H9 (cell line): ENCODE results near the gene MSX2. TPM values are rescaled to one million over a fixed set of nuclear protein-coding genes. Genes with fewer than 3 reads are reported as not detected.

Source experiments
- DNase-seq: peaks from one replicate; pipeline ENCODE4 v3.0.0-alpha.2; 2017
- H2AFZ ChIP-seq: one replicate; pipeline ENCODE4 v1.6.1; 2013; ENCODE audit warnings: mild to moderate bottlenecking, low read length, control low read depth, moderate library complexity
- H2AK5ac ChIP-seq: 2 replicates; pipeline ENCODE4 v1.6.1; 2013; ENCODE audit warnings: low read length, control low read depth, mixed read lengths; ENCODE audit not compliant: insufficient read length
- H2BK120ac ChIP-seq: one replicate; pipeline ENCODE4 v1.6.1; 2013; ENCODE audit warnings: low read depth, mild to moderate bottlenecking, low read length, control low read depth, inconsistent platforms; ENCODE audit not compliant: poor library complexity, severe bottlenecking
- H2BK12ac ChIP-seq: 2 replicates; pipeline ENCODE4 v1.6.1; 2013; ENCODE audit warnings: low read length, control low read depth, mixed read lengths, low read depth; ENCODE audit not compliant: insufficient read length
- H2BK15ac ChIP-seq: 2 replicates; pipeline ENCODE4 v1.6.1; 2013; ENCODE audit warnings: low read depth, low read length, control low read depth
- H2BK20ac ChIP-seq: one replicate; pipeline ENCODE4 v1.6.1; 2013; ENCODE audit warnings: low read depth, mild to moderate bottlenecking, low read length, control low read depth, inconsistent platforms; ENCODE audit not compliant: poor library complexity, severe bottlenecking
- H2BK5ac ChIP-seq: 2 replicates; pipeline ENCODE4 v1.6.1; 2013; ENCODE audit warnings: low read length, control low read depth, mixed read lengths; ENCODE audit not compliant: insufficient read length
- H3K14ac ChIP-seq: 2 replicates; pipeline ENCODE4 v1.6.1; 2013; ENCODE audit warnings: low read length, control low read depth; ENCODE audit not compliant: insufficient read depth
- H3K18ac ChIP-seq: 2 replicates; pipeline ENCODE4 v1.6.1; 2013; ENCODE audit warnings: low read depth, mild to moderate bottlenecking, mixed read lengths, low read length, control low read depth; ENCODE audit not compliant: insufficient read length
- H3K23ac ChIP-seq: 2 replicates; pipeline ENCODE4 v1.6.1; 2013; ENCODE audit warnings: low read length, control low read depth, mixed read lengths, low read depth; ENCODE audit not compliant: insufficient read length
- H3K23me2 ChIP-seq: 2 replicates; pipeline ENCODE4 v1.6.1; 2013; ENCODE audit warnings: low read depth, mild to moderate bottlenecking, mixed read lengths, low read length, control low read depth; ENCODE audit not compliant: insufficient read length, poor library complexity, severe bottlenecking
- H3K27ac ChIP-seq: 2 replicates; pipeline ENCODE4 v1.5.1; 2013; ENCODE audit warnings: low read length, control low read depth, mixed read lengths, low read depth; ENCODE audit not compliant: insufficient read length
- H3K27me3 ChIP-seq: 2 replicates; pipeline ENCODE4 v1.6.1; 2013; ENCODE audit warnings: low read length, control low read depth, inconsistent platforms; ENCODE audit not compliant: insufficient read depth
- H3K4ac ChIP-seq: 2 replicates; pipeline ENCODE4 v1.6.1; 2013; ENCODE audit warnings: low read depth, mild to moderate bottlenecking, control low read depth, inconsistent platforms, low read length, moderate library complexity
- H3K4me1 ChIP-seq: 2 replicates; pipeline ENCODE4 v1.6.1; 2013; ENCODE audit warnings: low read length, control low read depth, inconsistent platforms; ENCODE audit not compliant: insufficient read depth
- H3K4me2 ChIP-seq: 2 replicates; pipeline ENCODE4 v1.6.1; 2013; ENCODE audit warnings: low read length, control low read depth, mixed read lengths; ENCODE audit not compliant: insufficient read length, insufficient read depth
- H3K56ac ChIP-seq: 2 replicates; pipeline ENCODE4 v1.6.1; 2013; ENCODE audit warnings: low read depth, mild to moderate bottlenecking, mixed read lengths, low read length, control low read depth; ENCODE audit not compliant: insufficient read length
- H3K79me1 ChIP-seq: 2 replicates; pipeline ENCODE4 v1.6.1; 2013; ENCODE audit warnings: low read depth, mild to moderate bottlenecking, moderate library complexity, low read length, control low read depth, inconsistent platforms; ENCODE audit not compliant: insufficient read depth, poor library complexity, severe bottlenecking
- H3K79me2 ChIP-seq: 2 replicates; pipeline ENCODE4 v1.6.1; 2013; ENCODE audit warnings: low read length, control low read depth, inconsistent platforms; ENCODE audit not compliant: insufficient read depth
- H3K9ac ChIP-seq: 2 replicates; pipeline ENCODE4 v1.6.1; 2013; ENCODE audit warnings: low read length, control low read depth, mixed read lengths; ENCODE audit not compliant: insufficient read length; ENCODE audit errors: extremely low read depth
- H3K9me3 ChIP-seq: one replicate; pipeline ENCODE4 v1.6.1; 2013; ENCODE audit warnings: low read depth, low read length, inconsistent platforms; ENCODE audit not compliant: control insufficient read depth
- H3T11ph ChIP-seq: one replicate; pipeline ENCODE4 v1.6.1; 2013; ENCODE audit warnings: mild to moderate bottlenecking, low read length, control low read depth, inconsistent platforms
- H4K20me1 ChIP-seq: one replicate; pipeline ENCODE4 v1.6.1; 2013; ENCODE audit not compliant: control insufficient read depth, insufficient read length, insufficient read depth
- H4K5ac ChIP-seq: 2 replicates; pipeline ENCODE4 v1.6.1; 2013; ENCODE audit warnings: low read depth, mild to moderate bottlenecking, mixed read lengths, low read length, control low read depth; ENCODE audit not compliant: insufficient read length
- H4K8ac ChIP-seq: replicated peaks from 2 replicates; pipeline ENCODE4 v1.6.1; 2013; ENCODE audit warnings: low read length, control low read depth, mixed read lengths, low read depth; ENCODE audit not compliant: insufficient read length
- H4K91ac ChIP-seq: 2 replicates; pipeline ENCODE4 v1.6.1; 2013; ENCODE audit warnings: low read depth, mild to moderate bottlenecking, moderate library complexity, mixed read lengths, low read length, control low read depth; ENCODE audit not compliant: insufficient read length
- H3K27ac Mint-ChIP-seq, 3 experiments: 2 replicates in 2 of 3; 3 replicates in 1 of 3; pipeline ENCODE4 v1.8.0; 2020 to 2021; ENCODE audit warnings: mixed read lengths in 3 of 3, mild to moderate bottlenecking in 1 of 3, moderate library complexity in 1 of 3
- H3K27me3 Mint-ChIP-seq: 2 replicates; pipeline ENCODE4 v1.8.0; 2021; ENCODE audit warnings: low read depth, mild to moderate bottlenecking, moderate library complexity, mixed read lengths
- H3K36me3 Mint-ChIP-seq, 3 experiments: 2 replicates in 2 of 3; 3 replicates in 1 of 3; pipeline ENCODE4 v1.8.0; 2020 to 2021; ENCODE audit warnings: low read depth in 3 of 3, mixed read lengths in 3 of 3; ENCODE audit not compliant: insufficient read depth in 1 of 3
- H3K4me1 Mint-ChIP-seq, 2 experiments: 2 replicates each; pipeline ENCODE4 v1.8.0; 2020; ENCODE audit warnings: mixed read lengths in 2 of 2
- H3K4me3 Mint-ChIP-seq, 2 experiments: 2 replicates in 1 of 2; 3 replicates in 1 of 2; pipeline ENCODE4 v1.8.0; 2020 to 2021; ENCODE audit warnings: mild to moderate bottlenecking in 2 of 2, mixed read lengths in 2 of 2, moderate library complexity in 1 of 2
- H3K9me3 Mint-ChIP-seq, 2 experiments: 2 replicates in 1 of 2; 3 replicates in 1 of 2; pipeline ENCODE4 v1.8.0; 2020; ENCODE audit warnings: mild to moderate bottlenecking in 2 of 2, mixed read lengths in 2 of 2, moderate library complexity in 1 of 2
- WGBS: extraction: QIAGEN DNeasy Blood & Tissue Kit; methylation state at CpG from one replicate; pipeline ENCODE4 v1.1.7; 2013; ENCODE audit warnings: missing lambda C conversion rate, low lambda C conversion rate, mixed read lengths; ENCODE audit not compliant: insufficient read length; ENCODE audit errors: extremely low coverage; 5-methylcytosine and 5-hydroxymethylcytosine counted together
- total RNA-seq: library from RNA; stranded (reverse); gene quantifications from 2 replicates; pipeline ENCODE4 v1.2.1, GENCODE V29; 2021
- TF ChIP-seq, protein P1 (sequence below): fragments of 200-600 bp; sonication (generic); conservative IDR thresholded peaks from 3 replicates; pipeline ENCODE4 v1.8.0; 2021; ENCODE audit warnings: antibody characterized with exemption, mild to moderate bottlenecking

The MSX2 gene
- total RNA-seq, 1 experiment from 2014 or later: 0.35 TPM

GRCh38 chr5:174675110-174675509 lies 49.3 kb upstream of the MSX2 start:
- no peak overlapping the region for H4K5ac ChIP-seq
- no peak overlapping the region for H3K14ac ChIP-seq
- H3K27ac ChIP-seq: no peak overlapping the region
- no peaks in the 10 kb centered on the region for H3K9me3 ChIP-seq
- no peak overlapping the region for H3K9ac ChIP-seq
- H3K36me3 Mint-ChIP-seq: no peaks in the 10 kb centered on the region
- H2BK5ac ChIP-seq: no peak overlapping the region
- peaks cover 10 to 12% of the 10 kb centered on the region in 2 experiments for H3K4me1 Mint-ChIP-seq
- H2BK12ac ChIP-seq: no peak overlapping the region
- no peak overlapping the region for H3K4me3 Mint-ChIP-seq
- no peak overlapping the region for H4K8ac ChIP-seq
- no peaks in the 10 kb centered on the region for H3K23me2 ChIP-seq
- TF ChIP-seq, protein P1, sequence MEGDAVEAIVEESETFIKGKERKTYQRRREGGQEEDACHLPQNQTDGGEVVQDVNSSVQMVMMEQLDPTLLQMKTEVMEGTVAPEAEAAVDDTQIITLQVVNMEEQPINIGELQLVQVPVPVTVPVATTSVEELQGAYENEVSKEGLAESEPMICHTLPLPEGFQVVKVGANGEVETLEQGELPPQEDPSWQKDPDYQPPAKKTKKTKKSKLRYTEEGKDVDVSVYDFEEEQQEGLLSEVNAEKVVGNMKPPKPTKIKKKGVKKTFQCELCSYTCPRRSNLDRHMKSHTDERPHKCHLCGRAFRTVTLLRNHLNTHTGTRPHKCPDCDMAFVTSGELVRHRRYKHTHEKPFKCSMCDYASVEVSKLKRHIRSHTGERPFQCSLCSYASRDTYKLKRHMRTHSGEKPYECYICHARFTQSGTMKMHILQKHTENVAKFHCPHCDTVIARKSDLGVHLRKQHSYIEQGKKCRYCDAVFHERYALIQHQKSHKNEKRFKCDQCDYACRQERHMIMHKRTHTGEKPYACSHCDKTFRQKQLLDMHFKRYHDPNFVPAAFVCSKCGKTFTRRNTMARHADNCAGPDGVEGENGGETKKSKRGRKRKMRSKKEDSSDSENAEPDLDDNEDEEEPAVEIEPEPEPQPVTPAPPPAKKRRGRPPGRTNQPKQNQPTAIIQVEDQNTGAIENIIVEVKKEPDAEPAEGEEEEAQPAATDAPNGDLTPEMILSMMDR: no peak
- no peak overlapping the region for H3K4me2 ChIP-seq
- H2BK120ac ChIP-seq: no peak overlapping the region
- H3K56ac ChIP-seq: no peak overlapping the region
- H3T11ph ChIP-seq: no peak overlapping the region
- no peak overlapping the region for H2AK5ac ChIP-seq
- no peak overlapping the region for H4K91ac ChIP-seq
- H2BK20ac ChIP-seq: no peak overlapping the region
- no CpG with 5 or more reads among the region's 2 CpGs for WGBS
- no peaks in the 10 kb centered on the region for H3K4me1 ChIP-seq
- H3K23ac ChIP-seq: no peak overlapping the region
- no peak overlapping the region for H3K18ac ChIP-seq
- no peak overlapping the region for H2AFZ ChIP-seq
- no peaks in the 10 kb centered on the region; a peak in 1 of 5 replicates for H3K9me3 Mint-ChIP-seq
- DNase-seq: no peak
- H3K27me3 Mint-ChIP-seq: peaks cover 3% of the 10 kb centered on the region
- H3K27ac Mint-ChIP-seq: no peak overlapping the region
- no peak overlapping the region for H2BK15ac ChIP-seq
- H3K79me2 ChIP-seq: no peaks in the 10 kb centered on the region
- no peaks in the 10 kb centered on the region for H3K27me3 ChIP-seq
- no peaks in the 10 kb centered on the region for H3K79me1 ChIP-seq
- H4K20me1 ChIP-seq: no peaks in the 10 kb centered on the region
- no peak overlapping the region for H3K4ac ChIP-seq
